Astrocyte (in vitro differentiated cells and primary cell): Measurements from ENCODE around the gene NRK. TPM values are rescaled to one million over a fixed set of nuclear protein-coding genes. Genes with fewer than 3 reads are reported as not detected.
"Not testable (repeated sequence)": the region's sequence is repeated elsewhere in the genome, so short reads cannot be mapped to it uniquely, and the experiment has no call there.

Experiments
- DNase-seq: peaks from one replicate; pipeline ENCODE4 v3.0.0-alpha.2; 2010; ENCODE audit warnings: low read depth
- FAIRE-seq: peaks from 2 replicates; lab custom pipeline; 2011; peaks lifted over from hg19 to GRCh38; lab: Jason Lieb, UNC
- H2AFZ ChIP-seq: 2 replicates; pipeline ENCODE4 v1.6.0; 2012; ENCODE audit warnings: low read depth, low read length, inconsistent platforms
- H3K27ac ChIP-seq: 2 replicates; pipeline ENCODE4 v1.5.1; 2011; ENCODE audit warnings: low read depth, low read length, inconsistent platforms
- H3K27me3 ChIP-seq: 2 replicates; pipeline ENCODE4 v1.6.0; 2011; ENCODE audit warnings: low read length, inconsistent platforms; ENCODE audit not compliant: insufficient read depth
- H3K36me3 ChIP-seq: 2 replicates; pipeline ENCODE4 v1.5.1; 2011; ENCODE audit warnings: low read length, inconsistent platforms; ENCODE audit not compliant: insufficient read depth
- H3K4me1 ChIP-seq: 2 replicates; pipeline ENCODE4 v1.5.1; 2011; ENCODE audit warnings: low read length, inconsistent platforms; ENCODE audit not compliant: insufficient read depth
- H3K4me2 ChIP-seq: 2 replicates; pipeline ENCODE4 v1.6.0; 2012; ENCODE audit warnings: low read length, inconsistent platforms
- H3K4me3 ChIP-seq: 2 replicates; pipeline ENCODE4 v1.5.1; 2011; ENCODE audit warnings: low read depth, mild to moderate bottlenecking, low read length, inconsistent platforms; ENCODE audit not compliant: insufficient read depth
- H3K79me2 ChIP-seq: 2 replicates; pipeline ENCODE4 v1.6.0; 2012; ENCODE audit warnings: mild to moderate bottlenecking, low read length, inconsistent platforms; ENCODE audit not compliant: insufficient read depth
- H3K9ac ChIP-seq: 2 replicates; pipeline ENCODE4 v1.6.0; 2012; ENCODE audit warnings: mild to moderate bottlenecking, low read length, inconsistent platforms
- H3K9me3 ChIP-seq: 2 replicates; pipeline ENCODE4 v1.5.1; 2012; ENCODE audit warnings: low read depth, mild to moderate bottlenecking, low read length, inconsistent platforms; ENCODE audit not compliant: insufficient read depth
- H4K20me1 ChIP-seq: 2 replicates; pipeline ENCODE4 v1.6.0; 2012; ENCODE audit warnings: low read length, inconsistent platforms; ENCODE audit not compliant: insufficient read depth
- H3K27ac Mint-ChIP-seq: one replicate; pipeline ENCODE4 v1.8.0; 2021; ENCODE audit warnings: mild to moderate bottlenecking, mixed read lengths; ENCODE audit not compliant: unreplicated experiment
- H3K27me3 Mint-ChIP-seq: one replicate; pipeline ENCODE4 v1.8.0; 2021; ENCODE audit warnings: low read depth, mixed read lengths; ENCODE audit not compliant: unreplicated experiment
- H3K36me3 Mint-ChIP-seq: one replicate; pipeline ENCODE4 v1.8.0; 2021; ENCODE audit warnings: low read depth, mixed read lengths; ENCODE audit not compliant: unreplicated experiment
- H3K4me1 Mint-ChIP-seq: one replicate; pipeline ENCODE4 v1.8.0; 2021; ENCODE audit warnings: low read depth, mixed read lengths; ENCODE audit not compliant: unreplicated experiment
- H3K4me3 Mint-ChIP-seq: one replicate; pipeline ENCODE4 v1.8.0; 2021; ENCODE audit warnings: mild to moderate bottlenecking, moderate library complexity, mixed read lengths; ENCODE audit not compliant: unreplicated experiment
- H3K9me3 Mint-ChIP-seq: one replicate; pipeline ENCODE4 v1.8.0; 2021; ENCODE audit warnings: mild to moderate bottlenecking, mixed read lengths; ENCODE audit not compliant: unreplicated experiment
- EZH2 ChIP-seq: IDR thresholded peaks from 2 replicates; pipeline ENCODE4 v1.6.1; 2012; ENCODE audit warnings: mild to moderate bottlenecking, low read length, inconsistent platforms; ENCODE audit not compliant: insufficient read depth
- total RNA-seq: library from RNA; stranded (reverse); gene quantifications from 2 replicates; pipeline ENCODE4 v1.2.1, GENCODE V29; 2021
- TF ChIP-seq, protein P1 (sequence below): IDR thresholded peaks from 2 replicates; pipeline ENCODE4 v1.5.1; 2011; ENCODE audit warnings: low read depth, mild to moderate bottlenecking, inconsistent platforms, low read length, moderate library complexity; ENCODE audit not compliant: insufficient read depth

NRK gene
- total RNA-seq, 1 donor from 2014 or later, result 20.1 TPM

DNA sequence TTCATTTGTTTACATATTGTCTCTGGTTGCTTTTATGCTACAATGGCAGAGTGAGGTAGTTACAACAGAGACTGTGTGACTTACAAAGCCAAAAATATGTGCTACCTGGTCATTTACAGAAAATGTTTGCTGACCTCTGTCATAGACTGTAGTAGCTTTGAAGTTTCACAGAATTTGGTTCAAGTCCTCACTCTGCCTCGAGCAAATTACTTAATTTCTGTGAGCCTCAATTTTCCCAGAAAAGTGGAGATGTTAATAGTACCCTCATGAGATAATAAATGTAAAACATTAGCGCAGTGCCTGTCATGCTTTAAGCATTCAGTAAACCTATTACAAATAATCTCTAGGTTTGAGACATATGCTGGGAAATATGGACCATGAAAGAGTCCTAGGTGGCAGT is 18.4 kb upstream of the NRK start:
- no peaks in the 10 kb centered on the region for H3K4me1 Mint-ChIP-seq
- no peak overlapping the region for H3K27ac ChIP-seq
- no peak overlapping the region for H3K9ac ChIP-seq
- no peak overlapping the region for H2AFZ ChIP-seq
- TF ChIP-seq EZH2, result no peak
- TF ChIP-seq, protein P1, sequence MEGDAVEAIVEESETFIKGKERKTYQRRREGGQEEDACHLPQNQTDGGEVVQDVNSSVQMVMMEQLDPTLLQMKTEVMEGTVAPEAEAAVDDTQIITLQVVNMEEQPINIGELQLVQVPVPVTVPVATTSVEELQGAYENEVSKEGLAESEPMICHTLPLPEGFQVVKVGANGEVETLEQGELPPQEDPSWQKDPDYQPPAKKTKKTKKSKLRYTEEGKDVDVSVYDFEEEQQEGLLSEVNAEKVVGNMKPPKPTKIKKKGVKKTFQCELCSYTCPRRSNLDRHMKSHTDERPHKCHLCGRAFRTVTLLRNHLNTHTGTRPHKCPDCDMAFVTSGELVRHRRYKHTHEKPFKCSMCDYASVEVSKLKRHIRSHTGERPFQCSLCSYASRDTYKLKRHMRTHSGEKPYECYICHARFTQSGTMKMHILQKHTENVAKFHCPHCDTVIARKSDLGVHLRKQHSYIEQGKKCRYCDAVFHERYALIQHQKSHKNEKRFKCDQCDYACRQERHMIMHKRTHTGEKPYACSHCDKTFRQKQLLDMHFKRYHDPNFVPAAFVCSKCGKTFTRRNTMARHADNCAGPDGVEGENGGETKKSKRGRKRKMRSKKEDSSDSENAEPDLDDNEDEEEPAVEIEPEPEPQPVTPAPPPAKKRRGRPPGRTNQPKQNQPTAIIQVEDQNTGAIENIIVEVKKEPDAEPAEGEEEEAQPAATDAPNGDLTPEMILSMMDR, result no peak
- FAIRE-seq, result no peak
- H3K4me2 ChIP-seq, result no peak overlapping the region
- H3K27me3 Mint-ChIP-seq, result no peaks in the 10 kb centered on the region
- H3K36me3 Mint-ChIP-seq, result no peaks in the 10 kb centered on the region
- no peak for DNase-seq
- no peaks in the 10 kb centered on the region for H4K20me1 ChIP-seq
- H3K4me1 ChIP-seq, result no peaks in the 10 kb centered on the region
- H3K9me3 ChIP-seq, result no peaks in the 10 kb centered on the region
- H3K27ac Mint-ChIP-seq, result no peak overlapping the region
- no peaks in the 10 kb centered on the region for H3K79me2 ChIP-seq
- H3K9me3 Mint-ChIP-seq, result no peaks in the 10 kb centered on the region
- H3K36me3 ChIP-seq, result no peaks in the 10 kb centered on the region
- no peak overlapping the region for H3K4me3 Mint-ChIP-seq
- H3K27me3 ChIP-seq, result no peaks in the 10 kb centered on the region
- no peak overlapping the region for H3K4me3 ChIP-seq

- not testable (repeated sequence) for H3K36me3 ChIP-seq, H3K27me3 Mint-ChIP-seq, FAIRE-seq, H3K79me2 ChIP-seq, H3K4me1 Mint-ChIP-seq, H3K4me3 Mint-ChIP-seq, H3K4me3 ChIP-seq, H3K4me2 ChIP-seq, H3K27ac ChIP-seq, H3K9ac ChIP-seq, DNase-seq, H3K27ac Mint-ChIP-seq, H3K36me3 Mint-ChIP-seq, H3K9me3 Mint-ChIP-seq, H2AFZ ChIP-seq, H3K27me3 ChIP-seq, H4K20me1 ChIP-seq, H3K9me3 ChIP-seq, H3K4me1 ChIP-seq
These were observed 16.7 kb upstream of the NRK start for GRCh38 chrX:105805655-105806054.

- Histone ChIP-seq H3K4me3 (no peak overlapping the region), H3K27ac (no peak overlapping the region), H3K9ac (no peak overlapping the region), H3K4me1 (peaks cover 2% of the 10 kb centered on the region), H2AFZ (no peak overlapping the region), H3K27me3 (no peaks in the 10 kb centered on the region), H3K9me3 (no peaks in the 10 kb centered on the region), H3K79me2 (no peaks in the 10 kb centered on the region), H3K36me3 (no peaks in the 10 kb centered on the region), H3K4me2 (no peak overlapping the region), H4K20me1 (no peaks in the 10 kb centered on the region)
- H3K36me3 Mint-ChIP-seq, result no peaks in the 10 kb centered on the region
- no peak for TF ChIP-seq EZH2
- TF ChIP-seq, protein P1, result no peak
- H3K4me3 Mint-ChIP-seq, result no peak overlapping the region
- FAIRE-seq, result no peak
- H3K9me3 Mint-ChIP-seq, result no peaks in the 10 kb centered on the region
- H3K4me1 Mint-ChIP-seq, result peaks cover 1% of the 10 kb centered on the region
- DNase-seq, result no peak
- H3K27me3 Mint-ChIP-seq, result no peaks in the 10 kb centered on the region
- no peak overlapping the region for H3K27ac Mint-ChIP-seq
These were observed 5.8 kb upstream of the NRK start for GRCh38 chrX:105816517-105816916.
